HepG2 (cell line): ENCODE results near the gene ARHGAP21. TPM values are rescaled to one million over a fixed set of nuclear protein-coding genes. Genes with fewer than 3 reads are reported as not detected.

Experiments used
- FOXA1 ChIP-seq, 2 experiments: fragments of 450-650 bp in 1 of 2; sonication (generic) in 1 of 2; formaldehyde crosslinking in 1 of 2; IDR thresholded peaks; 2 replicates each; pipeline versions ENCODE4 v1.4.0 to v1.6.1; 2016 to 2020; ENCODE audit warnings: missing genetic modification reagents in 1 of 2
- FOXK1 ChIP-seq: sonication (generic); formaldehyde crosslinking; IDR thresholded peaks from 2 replicates; pipeline ENCODE4 v1.4.0; 2020; ENCODE audit warnings: low read depth, missing genetic modification reagents, borderline replicate concordance
- FOXP1 ChIP-seq, 2 experiments: fragments of 450-650 bp in 1 of 2; IDR thresholded peaks; 2 replicates each; pipeline ENCODE4 v1.6.1; 2017 to 2018; ENCODE audit warnings: antibody characterized with exemption in 1 of 2
- GFI1 ChIP-seq: sonication (generic); formaldehyde crosslinking; IDR thresholded peaks from 2 replicates; pipeline ENCODE4 v1.5.0; 2020; ENCODE audit warnings: missing genetic modification reagents, mild to moderate bottlenecking, borderline replicate concordance
- HNF4A ChIP-seq: sonication (generic); formaldehyde crosslinking; IDR thresholded peaks from 2 replicates; pipeline ENCODE4 v1.4.0; 2020; ENCODE audit warnings: missing genetic modification reagents
- KAT8 ChIP-seq: IDR thresholded peaks from 2 replicates; pipeline ENCODE4 v1.6.1; 2016; ENCODE audit warnings: missing genetic modification reagents, missing compliant biosample characterization
- MAFG ChIP-seq: sonication (generic); formaldehyde crosslinking; IDR thresholded peaks from 2 replicates; pipeline ENCODE4 v1.5.1; 2020; ENCODE audit warnings: mild to moderate bottlenecking, missing genetic modification reagents
- NCOA2 ChIP-seq: sonication (generic); formaldehyde crosslinking; IDR thresholded peaks from 2 replicates; pipeline ENCODE4 v1.8.0; 2022; ENCODE audit warnings: inconsistent platforms
- SMC3 ChIP-seq: IDR thresholded peaks from 2 replicates; pipeline ENCODE4 v1.6.1; 2011; ENCODE audit warnings: low read length, improper control_type of control experiment
- SNAPC2 ChIP-seq: sonication (generic); formaldehyde crosslinking; IDR thresholded peaks from 2 replicates; pipeline ENCODE4 v1.8.1; 2022; ENCODE audit warnings: mild to moderate bottlenecking, missing genetic modification reagents
- SOX5 ChIP-seq: IDR thresholded peaks from 2 replicates; pipeline ENCODE4 v1.6.1; 2016; ENCODE audit warnings: borderline replicate concordance
- TCF12 ChIP-seq, 2 experiments: fragments of 450-650 bp in 1 of 2; sonication (generic) in 1 of 2; formaldehyde crosslinking in 1 of 2; IDR thresholded peaks; 2 replicates each; pipeline versions ENCODE4 v1.6.1 to v1.8.0; 2017 to 2022; ENCODE audit warnings: antibody characterized with exemption in 1 of 2, mild to moderate bottlenecking in 1 of 2, missing genetic modification reagents in 1 of 2, moderate library complexity in 1 of 2
- TEAD3 ChIP-seq: optimal IDR thresholded peaks from 2 replicates; pipeline ENCODE3; 2016; ENCODE audit warnings: borderline replicate concordance
- ZNF3 ChIP-seq: IDR thresholded peaks from 2 replicates; pipeline ENCODE4 v1.7.0; 2017; ENCODE audit warnings: inconsistent platforms
- ZNF569 ChIP-seq: sonication (generic); formaldehyde crosslinking; IDR thresholded peaks from 2 replicates; pipeline ENCODE4 v1.5.0; 2020; ENCODE audit warnings: mild to moderate bottlenecking, missing genetic modification reagents, moderate library complexity, borderline replicate concordance
- polyA plus RNA-seq, 8 experiments: library from polyadenylated mRNA; depleted of rRNA in 3 of 8; stranded (reverse) in 7 of 8; unstranded in 1 of 8; fragments of >200 nt; fragmentation: Illumina TruSeq in 4 of 8; extraction: Trizol in 4 of 8; gene quantifications; 2 replicates each; pipeline versions ENCODE4 v1.2.1 to v1.2.3, GENCODE V29; 2011 to 2016; ENCODE audit warnings: low read depth in 4 of 8, missing spikeins in 1 of 8, mixed read lengths in 1 of 8; ENCODE audit not compliant: insufficient read depth in 1 of 8
- total RNA-seq, 5 experiments: library from RNA; depleted of rRNA; stranded (reverse); fragments of >200 nt; fragmentation: Illumina TruSeq; extraction: Trizol; gene quantifications; 2 replicates each; pipeline ENCODE4 v1.2.3, GENCODE V29; 2016; ENCODE audit warnings: low read depth in 1 of 5
- TF ChIP-seq, protein P1 (sequence below): IDR thresholded peaks from 2 replicates; pipeline ENCODE4 v1.6.1; 2012; ENCODE audit warnings: low read depth, low read length, improper control_type of control experiment
- TF ChIP-seq, protein P2 (sequence below): sonication (generic); formaldehyde crosslinking; IDR thresholded peaks from 2 replicates; pipeline ENCODE4 v1.9.0; 2021; ENCODE audit warnings: missing genetic modification reagents, borderline replicate concordance
- TF ChIP-seq, protein P3 (sequence below): sonication (generic); formaldehyde crosslinking; IDR thresholded peaks from 2 replicates; pipeline ENCODE4 v1.4.0; 2020; ENCODE audit warnings: missing genetic modification reagents
- TF ChIP-seq, protein P4 (sequence below): sonication (generic); formaldehyde crosslinking; IDR thresholded peaks from 2 replicates; pipeline ENCODE4 v1.4.0; 2020; ENCODE audit warnings: missing genetic modification reagents
- TF ChIP-seq, protein P5 (sequence below): sonication (generic); formaldehyde crosslinking; IDR thresholded peaks from 2 replicates; pipeline ENCODE4 v1.5.0; 2020; ENCODE audit warnings: missing genetic modification reagents

The ARHGAP21 gene
- total and polyA plus RNA-seq, 2 of the 13 experiments (the other 11 are each of a cell fraction or from before 2014, with no cell fraction given), result 23.9 to 26.6 TPM

DNA sequence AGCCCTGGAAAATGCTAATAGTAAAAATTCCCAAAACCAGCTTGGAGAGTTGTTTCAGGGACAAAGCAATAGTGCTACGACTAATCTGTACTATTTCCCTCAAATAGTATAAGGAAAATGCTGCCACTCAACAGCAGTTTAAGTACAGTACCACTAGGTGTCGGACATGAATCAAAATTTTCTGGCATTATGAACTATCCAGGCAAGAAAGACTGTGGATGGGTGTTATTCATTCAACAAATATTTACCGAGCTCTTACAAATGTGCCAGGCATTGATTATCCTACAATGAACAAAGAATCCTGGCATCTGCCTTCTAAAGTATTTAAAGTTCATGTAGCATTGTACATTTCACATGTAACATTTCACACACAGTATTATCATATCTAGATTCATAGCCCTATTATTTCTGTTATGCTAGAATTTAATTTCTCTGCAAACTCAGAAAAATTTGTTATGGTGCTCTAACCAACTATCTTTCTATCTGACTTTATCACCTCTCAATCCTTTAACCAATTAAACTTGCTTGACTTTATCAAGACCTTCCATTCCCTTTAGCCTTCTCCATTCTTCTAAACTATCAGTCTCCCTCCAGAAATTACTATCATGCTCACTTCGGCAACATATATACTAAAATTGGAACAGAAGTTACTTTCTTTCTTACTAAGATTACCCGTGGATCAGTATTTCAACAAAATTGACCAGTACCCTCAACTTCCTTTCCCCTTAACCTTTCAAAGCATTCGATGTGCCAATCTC, 80.6 kb downstream of the ARHGAP21 start (continued):
- TF ChIP-seq MAFG (CRISPR knock-in tag), result no peak
- TF ChIP-seq SNAPC2, result no peak
- TF ChIP-seq, protein P1, sequence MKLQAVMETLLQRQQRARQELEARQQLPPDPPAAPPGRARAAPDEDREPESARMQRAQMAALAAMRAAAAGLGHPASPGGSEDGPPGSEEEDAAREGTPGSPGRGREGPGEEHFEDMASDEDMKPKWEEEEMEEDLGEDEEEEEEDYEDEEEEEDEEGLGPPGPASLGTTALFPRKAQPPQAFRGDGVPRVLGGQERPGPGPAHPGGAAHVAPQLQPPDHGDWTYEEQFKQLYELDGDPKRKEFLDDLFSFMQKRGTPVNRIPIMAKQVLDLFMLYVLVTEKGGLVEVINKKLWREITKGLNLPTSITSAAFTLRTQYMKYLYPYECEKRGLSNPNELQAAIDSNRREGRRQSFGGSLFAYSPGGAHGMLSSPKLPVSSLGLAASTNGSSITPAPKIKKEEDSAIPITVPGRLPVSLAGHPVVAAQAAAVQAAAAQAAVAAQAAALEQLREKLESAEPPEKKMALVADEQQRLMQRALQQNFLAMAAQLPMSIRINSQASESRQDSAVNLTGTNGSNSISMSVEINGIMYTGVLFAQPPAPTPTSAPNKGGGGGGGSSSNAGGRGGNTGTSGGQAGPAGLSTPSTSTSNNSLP, result peak; percentile 99
- TF ChIP-seq GFI1 (CRISPR knock-in tag), result 0 out of 2 replicates have a peak, but pooled peaks have one; percentile 44
- TF ChIP-seq, protein P2, sequence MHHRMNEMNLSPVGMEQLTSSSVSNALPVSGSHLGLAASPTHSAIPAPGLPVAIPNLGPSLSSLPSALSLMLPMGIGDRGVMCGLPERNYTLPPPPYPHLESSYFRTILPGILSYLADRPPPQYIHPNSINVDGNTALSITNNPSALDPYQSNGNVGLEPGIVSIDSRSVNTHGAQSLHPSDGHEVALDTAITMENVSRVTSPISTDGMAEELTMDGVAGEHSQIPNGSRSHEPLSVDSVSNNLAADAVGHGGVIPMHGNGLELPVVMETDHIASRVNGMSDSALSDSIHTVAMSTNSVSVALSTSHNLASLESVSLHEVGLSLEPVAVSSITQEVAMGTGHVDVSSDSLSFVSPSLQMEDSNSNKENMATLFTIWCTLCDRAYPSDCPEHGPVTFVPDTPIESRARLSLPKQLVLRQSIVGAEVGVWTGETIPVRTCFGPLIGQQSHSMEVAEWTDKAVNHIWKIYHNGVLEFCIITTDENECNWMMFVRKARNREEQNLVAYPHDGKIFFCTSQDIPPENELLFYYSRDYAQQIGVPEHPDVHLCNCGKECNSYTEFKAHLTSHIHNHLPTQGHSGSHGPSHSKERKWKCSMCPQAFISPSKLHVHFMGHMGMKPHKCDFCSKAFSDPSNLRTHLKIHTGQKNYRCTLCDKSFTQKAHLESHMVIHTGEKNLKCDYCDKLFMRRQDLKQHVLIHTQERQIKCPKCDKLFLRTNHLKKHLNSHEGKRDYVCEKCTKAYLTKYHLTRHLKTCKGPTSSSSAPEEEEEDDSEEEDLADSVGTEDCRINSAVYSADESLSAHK (CRISPR knock-in tag), result no peak
- TF ChIP-seq HNF4A (CRISPR knock-in tag), result 0 out of 2 replicates have a peak, but pooled peaks have one; percentile 8
- peak; percentile 50; the same call in 1 of the 2 replicates for TF ChIP-seq NCOA2
- no peak for TF ChIP-seq ZNF569
- TF ChIP-seq FOXP1 (IDR thresholded peaks at IDR 0.05), result no peak
- TF ChIP-seq FOXP1 (CRISPR knock-in tag; IDR thresholded peaks at IDR 0.05), result 0 out of 2 replicates have a peak, but pooled peaks have one; percentile 32
- peak; percentile 33 for TF ChIP-seq TEAD3 (CRISPR knock-in tag)
- 0 out of 2 replicates have a peak, but pooled peaks have one; percentile 28 for TF ChIP-seq KAT8 (CRISPR knock-in tag)
- no peak for TF ChIP-seq FOXA1 (IDR thresholded peaks at IDR 0.05)
- 0 out of 2 replicates have a peak, but pooled peaks have one; percentile 27 for TF ChIP-seq FOXA1 (CRISPR knock-in tag; IDR thresholded peaks at IDR 0.05)
- peak; percentile 90 for TF ChIP-seq SMC3
- TF ChIP-seq TCF12 (IDR thresholded peaks at IDR 0.05), result no peak
- TF ChIP-seq TCF12 (CRISPR knock-in tag; IDR thresholded peaks at IDR 0.05), result no peak
- TF ChIP-seq, protein P3, sequence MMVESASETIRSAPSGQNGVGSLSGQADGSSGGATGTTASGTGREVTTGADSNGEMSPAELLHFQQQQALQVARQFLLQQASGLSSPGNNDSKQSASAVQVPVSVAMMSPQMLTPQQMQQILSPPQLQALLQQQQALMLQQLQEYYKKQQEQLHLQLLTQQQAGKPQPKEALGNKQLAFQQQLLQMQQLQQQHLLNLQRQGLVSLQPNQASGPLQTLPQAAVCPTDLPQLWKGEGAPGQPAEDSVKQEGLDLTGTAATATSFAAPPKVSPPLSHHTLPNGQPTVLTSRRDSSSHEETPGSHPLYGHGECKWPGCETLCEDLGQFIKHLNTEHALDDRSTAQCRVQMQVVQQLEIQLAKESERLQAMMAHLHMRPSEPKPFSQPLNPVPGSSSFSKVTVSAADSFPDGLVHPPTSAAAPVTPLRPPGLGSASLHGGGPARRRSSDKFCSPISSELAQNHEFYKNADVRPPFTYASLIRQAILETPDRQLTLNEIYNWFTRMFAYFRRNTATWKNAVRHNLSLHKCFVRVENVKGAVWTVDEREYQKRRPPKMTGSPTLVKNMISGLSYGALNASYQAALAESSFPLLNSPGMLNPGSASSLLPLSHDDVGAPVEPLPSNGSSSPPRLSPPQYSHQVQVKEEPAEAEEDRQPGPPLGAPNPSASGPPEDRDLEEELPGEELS (CRISPR knock-in tag), result peak; percentile 43; the same call in 1 of the 2 replicates
- TF ChIP-seq ZNF3, result peak; percentile 98
- no peak; the same call in 1 of the 2 replicates for TF ChIP-seq FOXK1
- TF ChIP-seq, protein P4, sequence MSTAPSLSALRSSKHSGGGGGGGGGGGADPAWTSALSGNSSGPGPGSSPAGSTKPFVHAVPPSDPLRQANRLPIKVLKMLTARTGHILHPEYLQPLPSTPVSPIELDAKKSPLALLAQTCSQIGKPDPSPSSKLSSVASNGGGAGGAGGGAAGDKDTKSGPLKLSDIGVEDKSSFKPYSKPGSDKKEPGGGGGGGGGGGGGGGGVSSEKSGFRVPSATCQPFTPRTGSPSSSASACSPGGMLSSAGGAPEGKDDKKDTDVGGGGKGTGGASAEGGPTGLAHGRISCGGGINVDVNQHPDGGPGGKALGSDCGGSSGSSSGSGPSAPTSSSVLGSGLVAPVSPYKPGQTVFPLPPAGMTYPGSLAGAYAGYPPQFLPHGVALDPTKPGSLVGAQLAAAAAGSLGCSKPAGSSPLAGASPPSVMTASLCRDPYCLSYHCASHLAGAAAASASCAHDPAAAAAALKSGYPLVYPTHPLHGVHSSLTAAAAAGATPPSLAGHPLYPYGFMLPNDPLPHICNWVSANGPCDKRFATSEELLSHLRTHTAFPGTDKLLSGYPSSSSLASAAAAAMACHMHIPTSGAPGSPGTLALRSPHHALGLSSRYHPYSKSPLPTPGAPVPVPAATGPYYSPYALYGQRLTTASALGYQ (CRISPR knock-in tag), result 0 out of 2 replicates have a peak, but pooled peaks have one; percentile 29
- TF ChIP-seq SOX5 (CRISPR knock-in tag), result peak; percentile 93
- TF ChIP-seq, protein P5, sequence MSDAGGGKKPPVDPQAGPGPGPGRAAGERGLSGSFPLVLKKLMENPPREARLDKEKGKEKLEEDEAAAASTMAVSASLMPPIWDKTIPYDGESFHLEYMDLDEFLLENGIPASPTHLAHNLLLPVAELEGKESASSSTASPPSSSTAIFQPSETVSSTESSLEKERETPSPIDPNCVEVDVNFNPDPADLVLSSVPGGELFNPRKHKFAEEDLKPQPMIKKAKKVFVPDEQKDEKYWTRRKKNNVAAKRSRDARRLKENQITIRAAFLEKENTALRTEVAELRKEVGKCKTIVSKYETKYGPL (CRISPR knock-in tag), result no peak
